ENCODE measurements around the gene GAPT. TPM values are rescaled to one million over a fixed set of nuclear protein-coding genes. Genes with fewer than 3 reads are reported as not detected.

GAPT gene
- total RNA-seq, 4 donors from 2014 or later: 0.72 to 6.1 (median 1.4) TPM

- ATAC-seq (ENCODE audit: low FRiP score) (no peak), DNase-seq (ENCODE audit: low spot score) (no peak)
- no peak for TF ChIP-seq CTCF (IDR thresholded peaks at IDR 0.05)
Observed at GRCh38 chr5:58475404-58475803, 15.8 kb upstream of the GAPT start.

GRCh38 chr5:58477760-58478376, 13.4 kb upstream of the GAPT start:
- no peak for DNase-seq (ENCODE audit: low spot score)
- no peak for TF ChIP-seq CTCF (IDR thresholded peaks at IDR 0.05)
- no peak for ATAC-seq (ENCODE audit: low FRiP score)

- ATAC-seq (ENCODE audit: low FRiP score): no peak
- no peak for DNase-seq (ENCODE audit: low spot score)
- TF ChIP-seq CTCF (IDR thresholded peaks at IDR 0.05): no peak
Observed at GRCh38 chr5:58481066-58481676, 10.1 kb upstream of the GAPT start.

GRCh38 chr5:58481828-58482227, 9.4 kb upstream of the GAPT start:
- no peak for TF ChIP-seq CTCF (IDR thresholded peaks at IDR 0.05)
- ATAC-seq (ENCODE audit: low FRiP score) (no peak), DNase-seq (ENCODE audit: low spot score) (no peak)

GRCh38 chr5:58482536-58482935, 8.7 kb upstream of the GAPT start:
- no peak for ATAC-seq (ENCODE audit: low FRiP score)
- TF ChIP-seq CTCF (IDR thresholded peaks at IDR 0.05): no peak
- DNase-seq (ENCODE audit: low spot score): no peak

- no peak for ATAC-seq (ENCODE audit: low FRiP score)
- no peak for DNase-seq (ENCODE audit: low spot score)
- no peak for TF ChIP-seq CTCF (IDR thresholded peaks at IDR 0.05)
Observed at GRCh38 chr5:58484505-58484904, 6.7 kb upstream of the GAPT start.

GRCh38 chr5:58486290-58486689, 4.9 kb upstream of the GAPT start:
- DNase-seq (ENCODE audit: low spot score): no peak
- ATAC-seq (ENCODE audit: low FRiP score): no peak
- no peak for TF ChIP-seq CTCF (IDR thresholded peaks at IDR 0.05)

Measured in omental fat pad (tissue), 4 donors.